Peyer's patch (tissue), 4 donors: ENCODE results near the gene SLMAP. TPM values are rescaled to one million over a fixed set of nuclear protein-coding genes. Genes with fewer than 3 reads are reported as not detected.

Experiments
- DNase-seq, 3 donors: peaks; one replicate each; pipeline ENCODE4 v3.0.0-alpha.2; 2017 to 2019
- H3K27ac ChIP-seq, 4 donors: fragments of 200-600 bp; sonication (generic); one replicate each; pipeline ENCODE4 v1.5.1; 2016 to 2019
- H3K27me3 ChIP-seq, 2 donors: fragments of 200-600 bp; sonication (generic); one replicate each; pipeline ENCODE4 v1.5.1; 2019
- H3K36me3 ChIP-seq, 3 donors: fragments of 200-600 bp; sonication (generic); one replicate each; pipeline ENCODE4 v1.5.1; 2016 to 2019
- H3K4me1 ChIP-seq, 4 donors: fragments of 200-600 bp; sonication (generic); one replicate each; pipeline ENCODE4 v1.5.1; 2016 to 2019
- H3K4me3 ChIP-seq, 4 donors: fragments of 200-600 bp; sonication (generic); 1 replicate in 3 of 4; 2 replicates in 1 of 4; pipeline ENCODE4 v1.5.1; 2016 to 2019; ENCODE audit warnings: mild to moderate bottlenecking in 1 of 4
- H3K9me3 ChIP-seq, 4 donors: fragments of 200-600 bp; sonication (generic); one replicate each; pipeline ENCODE4 v1.5.1; 2016 to 2019; ENCODE audit warnings: mild to moderate bottlenecking in 1 of 4
- CTCF ChIP-seq, 6 experiments: fragments of 450-650 bp in 4 of 6; fragments of 200-600 bp in 2 of 6; sonication (generic) in 1 of 6; IDR thresholded peaks; one replicate each; pipeline ENCODE4 v1.5.1; 2017 to 2019; ENCODE audit warnings: antibody characterized with exemption in 6 of 6, mild to moderate bottlenecking in 3 of 6, moderate library complexity in 1 of 6
- POLR2A ChIP-seq, 2 donors: fragments of 450-650 bp; IDR thresholded peaks; one replicate each; pipeline ENCODE4 v1.5.1; 2017; ENCODE audit warnings: antibody characterized with exemption in 2 of 2, mild to moderate bottlenecking in 2 of 2, moderate library complexity in 2 of 2
- total RNA-seq, 4 donors: library from RNA; depleted of rRNA; stranded (reverse); fragments of >200 nt; gene quantifications; one replicate each; pipeline ENCODE4 v1.1.0, GENCODE V29; 2016

The SLMAP gene
- total RNA-seq, 4 donors from 2014 or later = 80.8 to 215 (median 94.4) TPM

GRCh38 chr3:57821765-57822164 lies 65.7 kb downstream of the SLMAP start:
- no peaks in the 10 kb centered on the region for H3K9me3 ChIP-seq
- DNase-seq = no peak
- no peak for TF ChIP-seq POLR2A (IDR thresholded peaks at IDR 0.05)
- H3K27ac ChIP-seq = no peak overlapping the region
- no peaks in the 10 kb centered on the region for H3K27me3 ChIP-seq
- no peaks in the 10 kb centered on the region for H3K36me3 ChIP-seq
- no peak overlapping the region for H3K4me3 ChIP-seq
- H3K4me1 ChIP-seq = peaks cover 0 to 6% (median 0%) of the 10 kb centered on the region in 4 donors

- TF ChIP-seq CTCF (IDR thresholded peaks at IDR 0.05) = no peak
- no peak for TF ChIP-seq POLR2A (IDR thresholded peaks at IDR 0.05)
- no peak for DNase-seq
- Histone ChIP-seq H3K4me3 (no peak overlapping the region), H3K9me3 (no peaks in the 10 kb centered on the region), H3K27ac (no peak overlapping the region), H3K4me1 (peaks cover 0 to 12% (median 0%) of the 10 kb centered on the region in 4 donors), H3K27me3 (no peaks in the 10 kb centered on the region), H3K36me3 (no peaks in the 10 kb centered on the region)
Observed at GRCh38 chr3:57822686-57823085, 66.6 kb downstream of the SLMAP start.

- TF ChIP-seq CTCF (IDR thresholded peaks at IDR 0.05) (no peak), POLR2A (IDR thresholded peaks at IDR 0.05) (no peak)
- no peak for DNase-seq
- H3K4me3 ChIP-seq = no peak overlapping the region
- no peaks in the 10 kb centered on the region for H3K9me3 ChIP-seq
- no peak overlapping the region for H3K27ac ChIP-seq
- no peaks in the 10 kb centered on the region for H3K36me3 ChIP-seq
- no peaks in the 10 kb centered on the region for H3K27me3 ChIP-seq
- H3K4me1 ChIP-seq = peaks cover 0 to 16% (median 0%) of the 10 kb centered on the region in 4 donors
Observed at GRCh38 chr3:57825116-57825515, 69.0 kb downstream of the SLMAP start.

- H3K4me1 ChIP-seq = peaks cover 0 to 16% (median 0%) of the 10 kb centered on the region in 4 donors
Observed at GRCh38 chr3:57826245-57826951, 70.3 kb downstream of the SLMAP start.

GRCh38 chr3:57826952-57827723 lies 71.0 kb downstream of the SLMAP start:
- Histone ChIP-seq H3K27me3 (no peaks in the 10 kb centered on the region), H3K4me3 (no peak overlapping the region), H3K9me3 (no peaks in the 10 kb centered on the region), H3K27ac (no peak overlapping the region), H3K4me1 (peaks cover 0 to 16% (median 0%) of the 10 kb centered on the region in 4 donors), H3K36me3 (no peaks in the 10 kb centered on the region)
- TF ChIP-seq POLR2A (IDR thresholded peaks at IDR 0.05) (no peak), CTCF (IDR thresholded peaks at IDR 0.05) (peak in 1 of 6 experiments; percentile 25)
- DNase-seq = no peak

More at GRCh38 chr3:57826245-57826951, 70.3 kb downstream of the SLMAP start:
- no peak for TF ChIP-seq POLR2A (IDR thresholded peaks at IDR 0.05)
- no peak for TF ChIP-seq CTCF (IDR thresholded peaks at IDR 0.05)
- H3K36me3 ChIP-seq = no peaks in the 10 kb centered on the region
- DNase-seq = no peak
- H3K9me3 ChIP-seq = no peaks in the 10 kb centered on the region
- H3K27me3 ChIP-seq = no peaks in the 10 kb centered on the region
- no peak overlapping the region for H3K4me3 ChIP-seq
- no peak overlapping the region for H3K27ac ChIP-seq

GRCh38 chr3:57827757-57828156 lies 71.6 kb downstream of the SLMAP start:
- DNase-seq = no peak
- Histone ChIP-seq H3K27ac (peak overlapping the region in 1 of 4 donors; percentile 6), H3K4me1 (peaks cover 0 to 16% (median 0%) of the 10 kb centered on the region in 4 donors), H3K9me3 (no peaks in the 10 kb centered on the region), H3K36me3 (peaks cover 0 to 2% (median 0%) of the 10 kb centered on the region in 3 donors), H3K27me3 (no peaks in the 10 kb centered on the region), H3K4me3 (no peak overlapping the region)
- no peak for TF ChIP-seq POLR2A (IDR thresholded peaks at IDR 0.05)
- TF ChIP-seq CTCF (IDR thresholded peaks at IDR 0.05) = no peak
